Spleen (tissue), 11 donors: ENCODE data around the gene SLC30A1. TPM values are rescaled to one million over a fixed set of nuclear protein-coding genes. Genes with fewer than 3 reads are reported as not detected.

ENCODE experiments used
- DNase-seq: peaks from one replicate; pipeline ENCODE4 v3.0.0-alpha.2; 2020
- H3K27ac ChIP-seq, 8 donors: fragments of 200-600 bp; sonication (generic) in 7 of 8; 1 replicate in 4 of 8; 2 replicates in 4 of 8; pipeline versions ENCODE4 v1.5.0 to v1.8.0; 2016 to 2021; ENCODE audit warnings: inconsistent platforms in 4 of 8, mild to moderate bottlenecking in 4 of 8, moderate library complexity in 1 of 8
- H3K27me3 ChIP-seq, 7 donors: fragments of 200-600 bp; sonication (generic) in 6 of 7; replicated peaks in 1 of 7; 1 replicate in 4 of 7; 2 replicates in 3 of 7; pipeline versions ENCODE4 v1.5.0 to v1.8.0; 2016 to 2021; ENCODE audit warnings: inconsistent platforms in 3 of 7, mild to moderate bottlenecking in 1 of 7
- H3K36me3 ChIP-seq, 6 donors: fragments of 200-600 bp; sonication (generic) in 5 of 6; 1 replicate in 4 of 6; 2 replicates in 2 of 6; pipeline versions ENCODE4 v1.5.0 to v1.8.0; 2016 to 2021; ENCODE audit warnings: inconsistent platforms in 2 of 6
- H3K4me1 ChIP-seq, 6 donors: fragments of 200-600 bp; sonication (generic) in 5 of 6; 1 replicate in 3 of 6; 2 replicates in 3 of 6; pipeline versions ENCODE4 v1.5.0 to v1.8.0; 2016 to 2021; ENCODE audit warnings: inconsistent platforms in 3 of 6
- H3K4me3 ChIP-seq, 8 donors: fragments of 200-600 bp; sonication (generic) in 7 of 8; 1 replicate in 4 of 8; 2 replicates in 4 of 8; pipeline versions ENCODE4 v1.5.0 to v1.8.0; 2016 to 2021; ENCODE audit warnings: inconsistent platforms in 4 of 8, mild to moderate bottlenecking in 4 of 8, moderate library complexity in 2 of 8
- H3K9me3 ChIP-seq, 8 donors: fragments of 200-600 bp; sonication (generic) in 7 of 8; 1 replicate in 4 of 8; 2 replicates in 4 of 8; pipeline versions ENCODE4 v1.5.0 to v1.8.0; 2016 to 2021; ENCODE audit warnings: inconsistent platforms in 4 of 8
- CTCF ChIP-seq, 11 experiments: fragments of 200-600 bp in 7 of 11; fragments of 450-650 bp in 4 of 11; sonication (generic) in 4 of 11; IDR thresholded peaks in 8 of 11; conservative IDR thresholded peaks in 3 of 11; 1 replicate in 7 of 11; 2 replicates in 4 of 11; pipeline versions ENCODE4 v1.4.0 to v1.8.0; 2016 to 2021; ENCODE audit warnings: antibody characterized with exemption in 11 of 11, inconsistent platforms in 4 of 11, mild to moderate bottlenecking in 1 of 11
- POLR2A ChIP-seq, 3 donors: fragments of 450-650 bp; IDR thresholded peaks; one replicate each; pipeline ENCODE4 v1.5.1; 2017; ENCODE audit warnings: antibody characterized with exemption in 3 of 3, mild to moderate bottlenecking in 1 of 3
- POLR2AphosphoS5 ChIP-seq, 3 donors: sonication (generic); formaldehyde crosslinking; IDR thresholded peaks; one replicate each; pipeline ENCODE4 v1.5.1; 2017; ENCODE audit warnings: antibody characterized with exemption in 3 of 3
- WGBS, 5 donors: extraction: QIAGEN DNeasy Blood & Tissue Kit in 3 of 5; methylation state at CpG; one replicate each; pipeline versions ENCODE4 v1.1.5 to v1.1.7; 2013 to 2018; 5-methylcytosine and 5-hydroxymethylcytosine counted together
- intact Hi-C: fragments of 100-400 bp; cut with DNase I; formaldehyde crosslinking; loops from one replicate; pipeline ENCODE4 v1.15.0; 2023; ENCODE audit warnings: low total_unique reads
- polyA plus RNA-seq, 3 donors: library from polyadenylated mRNA; stranded (reverse); fragments of 200-250 nt; gene quantifications; one replicate each; pipeline ENCODE4 v1.2.1, GENCODE V29; 2013
- total RNA-seq, 7 donors: library from RNA; depleted of rRNA in 3 of 7; stranded (reverse); fragments of >200 nt in 3 of 7; fragmentation: NEBNext Ultra II Directional in 4 of 7; extraction: Animal tissue kit (Norgen Biotek cat#: 25700) in 4 of 7; gene quantifications; one replicate each; pipeline versions ENCODE4 v1.1.0 to v1.2.1, GENCODE V29; 2016 to 2021
- donor health status: healthy with polysubstance abuse.
- donor health status: DM: no; HTN: no; CAD: no; lungs with moderate emphysema.
- donor health status: DM: no; HTN: no; CAD: no.
- donor health status: Bipolar disorder and iron deficiency.
- donor health status: healthy.
- donor health status: DM: no; HTN: no; CAD: no.
- donor health status: DM: yes; HTN: yes; CAD: no.

SLC30A1 gene
- total and polyA plus RNA-seq, 10 donors: 3.0 to 38.5 (median 30.8) TPM

DNA sequence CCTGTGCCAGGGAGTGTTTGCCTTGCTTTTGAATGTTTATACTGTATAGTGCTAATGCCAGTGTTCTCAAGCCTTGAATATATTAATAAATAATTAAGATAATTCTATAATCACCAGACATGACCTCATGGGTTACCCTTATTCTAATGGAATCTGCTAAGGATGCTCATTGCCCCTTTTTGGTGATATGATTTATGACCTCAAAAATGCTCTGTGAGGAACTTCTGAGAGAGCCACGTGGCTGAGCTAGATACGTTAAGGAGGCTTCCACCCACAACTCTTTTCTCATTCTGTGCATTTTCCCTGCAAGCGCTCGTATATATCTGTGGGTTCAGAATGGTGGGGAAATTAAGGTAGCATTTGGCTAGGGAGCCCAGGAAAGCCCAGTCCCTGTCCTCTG, 19.6 kb upstream of the SLC30A1 start:
- H3K27ac ChIP-seq: no peak overlapping the region
- peaks cover 0 to 17% (median 9%) of the 10 kb centered on the region in 6 donors for H3K4me1 ChIP-seq
- H3K4me3 ChIP-seq: no peak overlapping the region
- no peaks in the 10 kb centered on the region for H3K9me3 ChIP-seq
- H3K27me3 ChIP-seq: no peaks in the 10 kb centered on the region
- 59 to 71% (median 69%) methylated on average over 4 of the region's 4 CpGs for WGBS, 5 donors
- H3K36me3 ChIP-seq: no peaks in the 10 kb centered on the region
- intact Hi-C loops: no loop called here
- TF ChIP-seq POLR2AphosphoS5 (IDR thresholded peaks at IDR 0.05): no peak
- no peak for TF ChIP-seq POLR2A (IDR thresholded peaks at IDR 0.05)
- no peak for TF ChIP-seq CTCF (IDR thresholded peaks at IDR 0.05 in 8 of 11, conservative IDR thresholded peaks at IDR 0.05 in 3 of 11)
- no peak for DNase-seq

DNA sequence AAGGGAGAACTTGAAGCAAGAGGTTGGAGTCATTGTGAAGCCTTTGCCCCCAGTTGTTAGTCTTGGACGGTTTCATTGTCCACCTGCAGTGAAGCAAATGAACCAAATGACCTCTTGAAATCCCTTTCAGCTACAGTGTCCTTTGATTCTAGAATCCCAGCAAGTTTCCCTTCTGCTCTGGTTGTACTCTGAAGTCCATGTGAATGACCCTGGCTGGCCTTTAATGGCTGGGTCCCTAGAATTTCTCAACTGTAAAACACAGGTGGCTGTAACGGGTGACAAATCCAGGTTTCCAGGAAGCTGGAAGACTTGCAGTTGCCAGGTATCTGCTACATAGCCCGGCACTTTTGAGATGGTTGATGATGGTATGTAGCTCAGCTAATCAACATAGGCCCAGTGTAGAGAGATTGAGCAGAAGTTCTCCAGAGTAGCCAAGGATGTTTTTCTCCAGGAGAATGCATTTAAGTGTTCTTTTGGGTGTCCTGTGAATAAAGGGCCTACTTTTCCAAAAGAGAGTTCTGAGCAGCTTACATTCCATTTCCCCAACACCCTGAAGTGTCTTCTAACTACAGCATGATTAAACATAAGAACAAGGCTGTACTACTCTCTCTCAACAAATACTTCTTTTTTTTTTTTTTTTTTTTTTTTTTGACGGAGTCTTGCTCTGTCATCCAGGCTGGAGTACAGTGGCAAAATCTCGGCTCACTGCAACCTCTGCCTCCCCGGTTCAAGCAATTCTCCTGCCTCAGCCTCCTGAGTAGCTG, 17.6 kb upstream of the SLC30A1 start:
- intact Hi-C loops: no loop called here
- WGBS, 5 donors: 71 to 88% (median 75%) methylated on average over 6 of the region's 6 CpGs
- no peak for TF ChIP-seq POLR2AphosphoS5 (IDR thresholded peaks at IDR 0.05)
- no peak for TF ChIP-seq CTCF (IDR thresholded peaks at IDR 0.05 in 8 of 11, conservative IDR thresholded peaks at IDR 0.05 in 3 of 11)
- TF ChIP-seq POLR2A (IDR thresholded peaks at IDR 0.05): no peak
- Histone ChIP-seq H3K36me3 (no peaks in the 10 kb centered on the region), H3K27me3 (no peaks in the 10 kb centered on the region), H3K4me1 (no peaks in the 10 kb centered on the region), H3K4me3 (no peak overlapping the region), H3K27ac (no peak overlapping the region), H3K9me3 (no peaks in the 10 kb centered on the region)
- DNase-seq: no peak

GRCh38 chr1:211595419-211595818, 16.5 kb upstream of the SLC30A1 start:
- H3K9me3 ChIP-seq: no peaks in the 10 kb centered on the region
- no peak overlapping the region for H3K27ac ChIP-seq
- intact Hi-C loops: no loop called here
- TF ChIP-seq POLR2AphosphoS5 (IDR thresholded peaks at IDR 0.05): no peak
- TF ChIP-seq POLR2A (IDR thresholded peaks at IDR 0.05): no peak
- no peak for TF ChIP-seq CTCF (IDR thresholded peaks at IDR 0.05 in 8 of 11, conservative IDR thresholded peaks at IDR 0.05 in 3 of 11)
- H3K4me3 ChIP-seq: no peak overlapping the region
- no peak for DNase-seq
- H3K36me3 ChIP-seq: no peaks in the 10 kb centered on the region
- H3K4me1 ChIP-seq: peaks cover 0 to 6% (median 0%) of the 10 kb centered on the region in 6 donors
- H3K27me3 ChIP-seq: no peaks in the 10 kb centered on the region

GRCh38 chr1:211591980-211592493, 13.1 kb upstream of the SLC30A1 start:
- 68 to 77% (median 72%) methylated on average over 5 of the region's 5 CpGs for WGBS, 5 donors
- H3K9me3 ChIP-seq: no peaks in the 10 kb centered on the region
- TF ChIP-seq CTCF (IDR thresholded peaks at IDR 0.05 in 8 of 11, conservative IDR thresholded peaks at IDR 0.05 in 3 of 11) (no peak), POLR2A (IDR thresholded peaks at IDR 0.05) (no peak), POLR2AphosphoS5 (IDR thresholded peaks at IDR 0.05) (no peak)
- intact Hi-C loops: no loop called here
- H3K27me3 ChIP-seq: no peaks in the 10 kb centered on the region
- H3K36me3 ChIP-seq: no peaks in the 10 kb centered on the region
- peaks cover 0 to 21% (median 6%) of the 10 kb centered on the region in 6 donors for H3K4me1 ChIP-seq
- H3K4me3 ChIP-seq: no peak overlapping the region
- DNase-seq: no peak
- peak overlapping the region in 1 of 8 donors; percentile 47 for H3K27ac ChIP-seq
